Erythroblast (primary cell): ENCODE results near the gene IL3.

Experiments
- GATA1 ChIP-seq: IDR thresholded peaks from 2 replicates; pipeline ENCODE4 v1.6.1; 2011; ENCODE audit warnings: low read depth, mild to moderate bottlenecking, control low read depth, low read length, moderate library complexity
- POLR2A ChIP-seq: IDR thresholded peaks from 2 replicates; pipeline ENCODE4 v1.6.1; 2011; ENCODE audit warnings: mild to moderate bottlenecking, low read length

GRCh38 chr5:132053483-132053882 lies 7.0 kb upstream of the IL3 start:
- TF ChIP-seq POLR2A (no peak), GATA1 (no peak)
